Activated gamma-delta T cell treated with anti-CD3 and anti-CD28 coated beads, Interleukin-2, amount 50 U/mL, for 16 hours (primary cell): ENCODE measurements around the gene ZNRF1.
A peak's percentile ranks its signal among the peaks of the same experiment; 100 is the strongest.
"Not testable (repeated sequence)": the region's sequence is repeated elsewhere in the genome, so short reads cannot be mapped to it uniquely, and the experiment has no call there.

Experiments
- DNase-seq: peaks from one replicate; pipeline ENCODE4 v3.0.0-alpha.2; 2020; ENCODE audit warnings: low read depth

The ZNRF1 gene

GRCh38 chr16:75002474-75002873 lies 3.6 kb downstream of the ZNRF1 start:
- DNase-seq: no peak

GRCh38 chr16:75003931-75004330 lies 5.1 kb downstream of the ZNRF1 start:
- DNase-seq: no peak

GRCh38 chr16:75004460-75004859 lies 5.6 kb downstream of the ZNRF1 start:
- DNase-seq: no peak

GRCh38 chr16:75005697-75006096 lies 6.9 kb downstream of the ZNRF1 start:
- no peak for DNase-seq

GRCh38 chr16:75007443-75007842 lies 8.6 kb downstream of the ZNRF1 start:
- no peak for DNase-seq

GRCh38 chr16:75010427-75010826 lies 11.6 kb downstream of the ZNRF1 start:
- DNase-seq: no peak

- DNase-seq: peak; percentile 32
These were observed 12.9 kb downstream of the ZNRF1 start for GRCh38 chr16:75011634-75012307.

GRCh38 chr16:75012380-75013081 lies 13.7 kb downstream of the ZNRF1 start:
- no peak for DNase-seq

GRCh38 chr16:75013123-75013522 lies 14.3 kb downstream of the ZNRF1 start:
- not testable (repeated sequence) for DNase-seq

GRCh38 chr16:75014318-75014717 lies 15.5 kb downstream of the ZNRF1 start:
- DNase-seq: no peak

- not testable (repeated sequence) for DNase-seq
These were observed 17.7 kb downstream of the ZNRF1 start for GRCh38 chr16:75016451-75017081.

- no peak for DNase-seq
These were observed 19.1 kb downstream of the ZNRF1 start for GRCh38 chr16:75017670-75018525.

GRCh38 chr16:75019007-75019406 lies 20.2 kb downstream of the ZNRF1 start:
- no peak for DNase-seq

- no peak for DNase-seq
These were observed 20.8 kb downstream of the ZNRF1 start for GRCh38 chr16:75019586-75019985.

GRCh38 chr16:75021410-75021809 lies 22.6 kb downstream of the ZNRF1 start:
- DNase-seq: no peak

- DNase-seq: no peak
These were observed 23.7 kb downstream of the ZNRF1 start for GRCh38 chr16:75022567-75022966.

GRCh38 chr16:75023009-75023408 lies 24.2 kb downstream of the ZNRF1 start:
- DNase-seq: no peak

GRCh38 chr16:75024182-75024581 lies 25.4 kb downstream of the ZNRF1 start:
- no peak for DNase-seq

- no peak for DNase-seq
These were observed 25.8 kb downstream of the ZNRF1 start for GRCh38 chr16:75024594-75024993.

- no peak for DNase-seq
These were observed 26.9 kb downstream of the ZNRF1 start for GRCh38 chr16:75025761-75026160.

- not testable (repeated sequence) for DNase-seq
These were observed 27.5 kb downstream of the ZNRF1 start for GRCh38 chr16:75026239-75026891.

- no peak for DNase-seq
These were observed 28.1 kb downstream of the ZNRF1 start for GRCh38 chr16:75026892-75027391.
